A549 (cell line): Measurements from ENCODE around the gene GPR37L1. TPM values are rescaled to one million over a fixed set of nuclear protein-coding genes. Genes with fewer than 3 reads are reported as not detected.

Experiments
- ATAC-seq, 2 experiments: fragments of 200-7000 bp in 1 of 2; fragments of >200 bp in 1 of 2; cut with Nextera tagmentation in 1 of 2; cut with Tn5 transposase in 1 of 2; 3 replicates each; pipeline versions ENCODE4 v1.8.0 to v1.9.1; 2018 to 2020; ENCODE audit warnings: mild to moderate bottlenecking in 1 of 2, moderate library complexity in 1 of 2
- CTCF ChIA-PET: fragments of 300-600 bp; sonication (Branson Sonifier 250); formaldehyde crosslinking; extraction: SDS; loops from one replicate; lab custom pipeline; 2021; ENCODE audit warnings: antibody characterized with exemption, inconsistent platforms; lab: Yijun Ruan, JAX
- POLR2A ChIA-PET: fragments of 350-600 bp; formaldehyde crosslinking; extraction: SDS; loops from one replicate; lab custom pipeline; 2021; ENCODE audit warnings: antibody characterized with exemption, inconsistent platforms; lab: Yijun Ruan, JAX
- DNase-seq, 2 experiments: peaks; one replicate each; pipeline versions ENCODE4 v3.0.0 to v3.0.0-alpha.2; 2011 to 2016; ENCODE audit warnings: low read depth in 1 of 2, low spot score in 1 of 2
- FAIRE-seq: peaks from 2 replicates; lab custom pipeline; 2011; peaks lifted over from hg19 to GRCh38; lab: Jason Lieb, UNC
- H3K27ac ChIP-seq, 2 experiments: fragments of >200 bp; sonication (Bioruptor Twin); formaldehyde crosslinking; 3 replicates each; pipeline ENCODE4 v1.5.1; 2016 to 2017
- H3K4me1 ChIP-seq: fragments of >200 bp; sonication (Bioruptor Twin); formaldehyde crosslinking; 3 replicates; pipeline ENCODE4 v1.6.1; 2016
- H3K4me2 ChIP-seq: fragments of >200 bp; sonication (Bioruptor Twin); formaldehyde crosslinking; 3 replicates; pipeline ENCODE4 v1.6.1; 2016
- H3K4me3 ChIP-seq: fragments of >200 bp; sonication (Bioruptor Twin); formaldehyde crosslinking; 3 replicates; pipeline ENCODE4 v1.5.1; 2016
- H3K9me3 ChIP-seq: fragments of >200 bp; sonication (Bioruptor Twin); formaldehyde crosslinking; 3 replicates; pipeline ENCODE4 v1.6.1; 2016
- BCL3 ChIP-seq: fragments of >200 bp; sonication (Bioruptor Twin); formaldehyde crosslinking; IDR thresholded peaks from 3 replicates; pipeline ENCODE4 v1.6.1; 2016
- BHLHE40 ChIP-seq: IDR thresholded peaks from 2 replicates; pipeline ENCODE4 v1.6.1; 2012; ENCODE audit warnings: low read depth, low read length, inconsistent platforms
- CTCF ChIP-seq: fragments of >200 bp; sonication (Bioruptor Twin); formaldehyde crosslinking; IDR thresholded peaks from 3 replicates; pipeline ENCODE4 v1.5.1; 2016
- EHF ChIP-seq: fragments of 250-450 bp; sonication (Bioruptor Pico); IDR thresholded peaks from 2 replicates; pipeline ENCODE4 v1.5.0; 2020; ENCODE audit warnings: mild to moderate bottlenecking
- FOSL2 ChIP-seq, 2 experiments: fragments of 450-650 bp in 1 of 2; fragments of >200 bp in 1 of 2; sonication (Bioruptor Twin) in 1 of 2; formaldehyde crosslinking; IDR thresholded peaks; 2 replicates each; pipeline versions ENCODE4 v1.5.0 to v1.6.1; 2016 to 2020; ENCODE audit warnings: mild to moderate bottlenecking in 1 of 2, moderate library complexity in 1 of 2
- GATA3 ChIP-seq: IDR thresholded peaks from 2 replicates; pipeline ENCODE4 v1.6.1; 2012; ENCODE audit warnings: borderline replicate concordance
- HES2 ChIP-seq: fragments of >200 bp; sonication (Bioruptor Twin); formaldehyde crosslinking; IDR thresholded peaks from 2 replicates; pipeline ENCODE4 v1.6.1; 2016
- HMGXB4 ChIP-seq: fragments of 250-450 bp; sonication (Bioruptor Pico); IDR thresholded peaks from 2 replicates; pipeline ENCODE4 v1.5.0; 2021; ENCODE audit warnings: mild to moderate bottlenecking, moderate library complexity, borderline replicate concordance
- HOXA7 ChIP-seq: fragments of 250-450 bp; sonication (Bioruptor Pico); IDR thresholded peaks from 2 replicates; pipeline ENCODE4 v1.5.0; 2020; ENCODE audit warnings: mild to moderate bottlenecking, moderate library complexity
- HOXB13 ChIP-seq: fragments of 250-450 bp; sonication (Bioruptor Pico); IDR thresholded peaks from 2 replicates; pipeline ENCODE4 v1.5.0; 2020; ENCODE audit warnings: low read depth, mild to moderate bottlenecking, moderate library complexity
- JUNB ChIP-seq: fragments of >200 bp; sonication (Bioruptor Twin); formaldehyde crosslinking; IDR thresholded peaks from 2 replicates; pipeline ENCODE4 v1.6.1; 2016
- MAX ChIP-seq: IDR thresholded peaks from 2 replicates; pipeline ENCODE4 v1.6.1; 2012
- MYC ChIP-seq: IDR thresholded peaks from 2 replicates; pipeline ENCODE4 v1.6.1; 2012; ENCODE audit warnings: mild to moderate bottlenecking, inconsistent platforms, low read length, improper control_type of control experiment, borderline replicate concordance
- NPAS2 ChIP-seq: fragments of 250-450 bp; sonication (Bioruptor Pico); IDR thresholded peaks from 2 replicates; pipeline ENCODE4 v1.8.0; 2022; ENCODE audit warnings: mild to moderate bottlenecking, moderate library complexity, borderline replicate concordance
- RAD21 ChIP-seq, 2 experiments: fragments of >200 bp in 1 of 2; sonication (Bioruptor Twin) in 1 of 2; formaldehyde crosslinking in 1 of 2; IDR thresholded peaks in 1 of 2; conservative IDR thresholded peaks in 1 of 2; 2 replicates in 1 of 2; 3 replicates in 1 of 2; pipeline ENCODE4 v1.6.1; 2012 to 2018; ENCODE audit warnings: inconsistent platforms in 1 of 2
- RCOR1 ChIP-seq: fragments of 150-350 bp; IDR thresholded peaks from 2 replicates; pipeline ENCODE4 v1.6.1; 2014; ENCODE audit warnings: antibody characterized with exemption, low read length, low read depth
- RFX5 ChIP-seq: fragments of 450-650 bp; IDR thresholded peaks from 2 replicates; pipeline ENCODE4 v1.7.1; 2014; ENCODE audit warnings: antibody characterized with exemption, mild to moderate bottlenecking, moderate library complexity
- SMC3 ChIP-seq: fragments of >200 bp; sonication (Bioruptor Twin); formaldehyde crosslinking; IDR thresholded peaks from 3 replicates; pipeline ENCODE4 v1.6.1; 2018; ENCODE audit warnings: inconsistent platforms
- SREBF2 ChIP-seq: fragments of 450-650 bp; IDR thresholded peaks from 2 replicates; pipeline ENCODE4 v1.6.1; 2014; ENCODE audit warnings: mild to moderate bottlenecking, moderate library complexity
- ZFP36 ChIP-seq: fragments of 450-650 bp; IDR thresholded peaks from 2 replicates; pipeline ENCODE4 v1.6.1; 2014; ENCODE audit warnings: borderline replicate concordance; ENCODE audit not compliant: partially characterized antibody
- ZSCAN20 ChIP-seq: fragments of 250-450 bp; sonication (Bioruptor Pico); IDR thresholded peaks from 2 replicates; pipeline ENCODE4 v1.8.0; 2022; ENCODE audit warnings: mild to moderate bottlenecking, moderate library complexity
- WGBS: methylation state at CpG from one replicate; pipeline ENCODE4 v1.1.6; 2017; ENCODE audit errors: missing lambda C conversion rate; 5-methylcytosine and 5-hydroxymethylcytosine counted together
- polyA plus RNA-seq, 4 experiments: library from polyadenylated mRNA; depleted of rRNA in 3 of 4; stranded (reverse); fragments of >200 nt; fragmentation: RNase III in 1 of 4; extraction: RNeasy Plus Mini Kit Qiagen cat#74134 plus additional on column Dnase treatment in 1 of 4; gene quantifications; 2 replicates in 3 of 4; 3 replicates in 1 of 4; pipeline ENCODE4 v1.2.3, GENCODE V29; 2011 to 2017

Gene GPR37L1
- polyA plus RNA-seq, 2 of the 4 experiments (the other 2 are of a cell fraction), result 0.08 to 0.13 TPM

GRCh38 chr1:202112859-202113689 is 9.6 kb upstream of the GPR37L1 start:
- ATAC-seq, result peak; percentile 76 to 80
- no peak for FAIRE-seq
- TF ChIP-seq ZSCAN20, result no peak
- TF ChIP-seq RAD21 (conservative IDR thresholded peaks at IDR 0.05 in 1 of 2, IDR thresholded peaks at IDR 0.05 in 1 of 2), result peak; percentile 24 to 25; a peak in 3 of 5 replicates
- TF ChIP-seq BHLHE40, result no peak
- TF ChIP-seq JUNB, result 0 out of 2 replicates have a peak, but pooled peaks have one; percentile 23
- TF ChIP-seq HMGXB4 (CRISPR knock-in tag), result no peak
- TF ChIP-seq ZFP36, result no peak
- TF ChIP-seq SMC3, result peak; percentile 23; the same call in 1 of the 3 replicates
- peak; percentile 73; the same call in 1 of the 2 replicates for TF ChIP-seq GATA3
- TF ChIP-seq MAX, result peak; percentile 53; the same call in 1 of the 2 replicates
- no peak for TF ChIP-seq BCL3
- 0 out of 2 replicates have a peak, but pooled peaks have one; percentile 11 for TF ChIP-seq HOXB13 (CRISPR knock-in tag)
- no peak for TF ChIP-seq FOSL2 (IDR thresholded peaks at IDR 0.05)
- peak; percentile 30; the same call in 1 of the 2 replicates for TF ChIP-seq FOSL2 (CRISPR knock-in tag; IDR thresholded peaks at IDR 0.05)
- H3K9me3 ChIP-seq, result no peaks in the 10 kb centered on the region
- peak overlapping the region; percentile 61 for H3K4me2 ChIP-seq
- ChIA-PET POLR2A (interaction anchor here (0.6 to 4.4 kb wide), 7 partner anchors 12 to 106 kb away, joined by 3 to 93 read pairs (median 6); partner anchors contain the start of gene ELF3), CTCF (interaction anchor here (0.6 to 31.9 kb wide), 13 partner anchors 9 to 545 kb away, joined by 3 to 1624 read pairs (median 3); partner anchors contain the start of genes ELF3, GPR37L1 and RNPEP)
- peak; percentile 62 to 85 for DNase-seq
- H3K4me3 ChIP-seq, result no peak overlapping the region
- 0% methylated on average over 4 of the region's 5 CpGs for WGBS
- peaks cover 73% of the 10 kb centered on the region for H3K4me1 ChIP-seq
- H3K27ac ChIP-seq, result peak overlapping the region; percentile 88 to 94

GRCh38 chr1:202113690-202114300 is 8.9 kb upstream of the GPR37L1 start:
- FAIRE-seq (no peak), ATAC-seq (peak in 1 of 2 experiments; percentile 20; a peak in 4 of 6 replicates), DNase-seq (peak in 1 of 2 experiments; percentile 46)
- Histone ChIP-seq H3K9me3 (no peaks in the 10 kb centered on the region), H3K4me3 (no peak overlapping the region), H3K4me1 (peaks cover 73% of the 10 kb centered on the region), H3K27ac (peak overlapping the region; percentile 88 to 94), H3K4me2 (peak overlapping the region; percentile 61)
- 32% methylated on average over 2 of the region's 2 CpGs for WGBS
- POLR2A ChIA-PET, result interaction anchor here (0.6 to 4.4 kb wide), 8 partner anchors 11 to 114 kb away, joined by 3 to 93 read pairs (median 6); partner anchors contain the start of gene ELF3
- CTCF ChIA-PET, result interaction anchor here (0.9 to 31.9 kb wide), 8 partner anchors 10 to 218 kb away, joined by 3 to 1624 read pairs (median 6); partner anchors contain the start of genes ELF3 and RNPEP
- no peak for TF ChIP-seq BHLHE40
- TF ChIP-seq MAX, result 0 out of 2 replicates have a peak, but pooled peaks have one; percentile 10

GRCh38 chr1:202116287-202116686 is 6.4 kb upstream of the GPR37L1 start:
- ChIA-PET CTCF (interaction anchor here (2.3 to 31.9 kb wide), 2 partner anchors 15 to 114 kb away, joined by 13 to 1624 read pairs; partner anchors contain the start of genes ELF3 and RNPEP), POLR2A (interaction anchor here (4.4 kb wide), 1 partner anchor 105 kb away, joined by 93 read pairs; the partner anchor contains the start of gene ELF3)
- ATAC-seq, result no peak
- peak overlapping the region; percentile 43 to 94; a peak in 5 of 6 replicates for H3K27ac ChIP-seq
- H3K9me3 ChIP-seq, result no peaks in the 10 kb centered on the region
- 96% methylated on average over 8 of the region's 8 CpGs for WGBS
- DNase-seq, result no peak
- peaks cover 59% of the 10 kb centered on the region for H3K4me1 ChIP-seq
- H3K4me2 ChIP-seq, result no peak overlapping the region
- H3K4me3 ChIP-seq, result no peak overlapping the region
- FAIRE-seq, result no peak
- TF ChIP-seq EHF (CRISPR knock-in tag), result no peak
- no peak for TF ChIP-seq NPAS2 (CRISPR knock-in tag)
- no peak for TF ChIP-seq CTCF
- no peak for TF ChIP-seq HOXB13 (CRISPR knock-in tag)
- no peak for TF ChIP-seq HES2
- no peak for TF ChIP-seq ZSCAN20
- TF ChIP-seq MAX, result no peak
- no peak for TF ChIP-seq RFX5
- no peak for TF ChIP-seq SREBF2
- no peak for TF ChIP-seq RCOR1
- TF ChIP-seq HOXA7 (CRISPR knock-in tag), result no peak
- TF ChIP-seq MYC, result no peak
